ENCODE measurements around the gene RABAC1. TPM values are rescaled to one million over a fixed set of nuclear protein-coding genes. Genes with fewer than 3 reads are reported as not detected.

The RABAC1 gene
- polyA plus RNA-seq, 1 donor from 2014 or later, result 290 TPM

DNA sequence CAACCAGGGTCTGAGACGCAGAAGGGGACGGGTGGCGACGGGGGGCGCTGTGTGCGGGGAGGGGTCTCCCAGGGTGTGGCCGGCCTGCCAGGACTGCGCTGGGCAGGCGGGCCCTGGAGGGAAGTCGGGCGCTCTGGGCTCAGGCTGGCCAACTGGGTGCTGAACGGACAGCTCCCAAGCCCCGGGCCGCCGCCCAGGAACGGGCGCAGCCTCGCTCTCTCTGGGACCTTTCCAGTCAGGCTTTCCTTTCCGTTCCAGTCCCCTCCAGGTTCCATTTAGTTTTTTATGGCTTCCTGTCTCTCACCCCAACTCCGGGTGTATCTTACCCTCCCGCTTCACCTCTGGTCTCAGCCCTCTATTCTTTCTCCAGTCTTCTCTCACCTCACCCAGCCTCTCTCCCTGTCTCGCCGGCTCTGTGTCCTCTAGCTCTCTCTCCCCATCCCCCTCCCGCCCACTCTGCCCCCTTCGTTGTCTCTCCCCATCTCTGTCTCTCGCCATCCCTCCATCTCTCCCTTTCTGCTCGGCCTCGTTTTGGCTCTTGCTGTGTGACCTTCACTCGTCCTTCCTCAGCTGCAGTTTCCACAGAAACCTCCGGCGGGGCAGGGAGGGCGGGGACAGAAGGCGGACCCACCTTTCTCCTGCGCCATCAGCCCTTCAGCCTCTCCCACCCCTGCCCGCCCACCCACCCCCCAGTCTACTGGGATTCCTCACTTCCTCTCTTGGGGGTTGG lies 38.2 kb upstream of the RABAC1 start:
- peak overlapping the region; percentile 89 for H3K4me2 ChIP-seq (ENCODE audit: low read length)
- H3K9ac ChIP-seq (ENCODE audit: low read length), result peak overlapping the region; percentile 95
- H3K9me2 ChIP-seq (ENCODE audit: insufficient read depth, low read length), result no peaks in the 10 kb centered on the region
- peak overlapping the region; percentile 100 for H3K4me3 ChIP-seq (ENCODE audit: low read length)
- peaks cover 27% of the 10 kb centered on the region for H3K79me2 ChIP-seq (replicated peaks; ENCODE audit: insufficient read depth, low read length)
- no peaks in the 10 kb centered on the region for H3K9me3 ChIP-seq (ENCODE audit: low read length)
- H2AFZ ChIP-seq (ENCODE audit: low read depth, low read length), result no peak overlapping the region
- peak overlapping the region; percentile 99 for H3K27ac ChIP-seq (ENCODE audit: low read length)
- TF ChIP-seq POLR2AphosphoS5 (IDR thresholded peaks at IDR 0.05) (peak; percentile 3), SMC3 (conservative IDR thresholded peaks at IDR 0.05; ENCODE audit: poor library complexity) (no peak), REST (IDR thresholded peaks at IDR 0.05; ENCODE audit: borderline replicate concordance) (no peak), TAF1 (IDR thresholded peaks at IDR 0.05; ENCODE audit: low read depth) (no peak)
- H3K36me3 ChIP-seq (ENCODE audit: insufficient read depth, low read length), result no peaks in the 10 kb centered on the region
- peaks cover 9% of the 10 kb centered on the region for H3K27me3 ChIP-seq (ENCODE audit: insufficient read depth, low read depth, low read length)
- no peaks in the 10 kb centered on the region for H4K20me1 ChIP-seq (ENCODE audit: insufficient read depth)
- H3F3A ChIP-seq (ENCODE audit: insufficient read depth, low read length, poor library complexity, severe bottlenecking), result peaks cover 11% of the 10 kb centered on the region

DNA sequence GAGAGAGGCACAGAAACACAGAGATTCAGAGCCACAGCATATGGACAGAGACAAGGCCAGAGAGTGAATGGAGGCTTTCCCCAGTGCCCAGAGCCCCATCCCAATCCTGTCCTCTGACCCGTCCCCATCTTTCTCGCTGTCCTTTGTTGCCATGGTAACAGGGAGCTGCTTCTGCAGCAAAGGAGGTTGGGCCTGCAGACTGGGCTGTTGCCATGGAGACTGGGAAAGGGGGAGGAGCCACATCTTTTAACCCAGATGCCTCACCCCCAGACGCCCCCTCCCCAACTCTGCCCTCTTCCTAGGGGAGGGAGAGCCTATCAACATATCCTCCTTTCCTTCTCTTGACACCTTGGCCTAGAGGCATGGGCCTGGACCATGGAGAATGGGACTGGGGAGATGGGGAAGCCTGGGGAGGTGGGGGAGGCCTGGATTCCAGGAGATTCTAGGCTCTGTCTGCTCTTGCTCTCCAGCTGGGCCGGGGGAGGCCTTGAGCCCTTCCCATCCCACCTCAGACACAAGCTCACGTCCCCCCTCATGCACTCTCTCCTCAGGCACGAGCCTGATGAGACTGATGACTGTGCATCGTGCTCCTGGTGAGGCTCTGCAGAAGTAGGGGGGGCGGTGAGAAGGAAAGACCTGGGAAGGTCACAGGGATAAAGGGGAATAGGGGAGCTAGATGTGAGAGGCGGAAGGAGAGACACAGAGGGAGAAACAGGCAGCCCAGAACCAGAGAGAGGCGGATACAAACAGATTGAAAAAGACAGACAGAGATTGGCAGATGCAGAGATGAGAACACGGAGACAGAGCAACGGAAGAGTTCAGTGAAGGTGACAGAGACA lies 37.1 kb upstream of the RABAC1 start:
- Histone ChIP-seq H3K79me2 (replicated peaks; ENCODE audit: insufficient read depth, low read length) (peaks cover 35% of the 10 kb centered on the region), H3F3A (ENCODE audit: insufficient read depth, low read length, poor library complexity, severe bottlenecking) (peaks cover 11% of the 10 kb centered on the region), H3K9me2 (ENCODE audit: insufficient read depth, low read length) (no peaks in the 10 kb centered on the region), H2AFZ (ENCODE audit: low read depth, low read length) (no peak overlapping the region), H3K27ac (ENCODE audit: low read length) (peak overlapping the region; percentile 99), H3K4me3 (ENCODE audit: low read length) (peak overlapping the region; percentile 100), H3K27me3 (ENCODE audit: insufficient read depth, low read depth, low read length) (peaks cover 9% of the 10 kb centered on the region), H3K9ac (ENCODE audit: low read length) (peak overlapping the region; percentile 95), H3K4me2 (ENCODE audit: low read length) (peak overlapping the region; percentile 89), H3K36me3 (ENCODE audit: insufficient read depth, low read length) (no peaks in the 10 kb centered on the region), H4K20me1 (ENCODE audit: insufficient read depth) (peaks cover 2% of the 10 kb centered on the region), H3K9me3 (ENCODE audit: low read length) (no peaks in the 10 kb centered on the region)
- TF ChIP-seq RAD21 (conservative IDR thresholded peaks at IDR 0.05) (peak; percentile 10), MXI1 (conservative IDR thresholded peaks at IDR 0.05; ENCODE audit: poor library complexity, severe bottlenecking) (peak; percentile 70), EP300 (conservative IDR thresholded peaks at IDR 0.05; ENCODE audit: poor library complexity, severe bottlenecking) (peak; percentile 42), TAF1 (IDR thresholded peaks at IDR 0.05; ENCODE audit: low read depth) (no peak), EZH2 (IDR thresholded peaks at IDR 0.05; ENCODE audit: borderline replicate concordance, insufficient read depth, low read length, poor library complexity, severe bottlenecking) (no peak), SMC3 (conservative IDR thresholded peaks at IDR 0.05; ENCODE audit: poor library complexity) (no peak), REST (IDR thresholded peaks at IDR 0.05; ENCODE audit: borderline replicate concordance) (peak; percentile 83), POLR2AphosphoS5 (IDR thresholded peaks at IDR 0.05) (peak; percentile 85)
- TF ChIP-seq, protein P1, sequence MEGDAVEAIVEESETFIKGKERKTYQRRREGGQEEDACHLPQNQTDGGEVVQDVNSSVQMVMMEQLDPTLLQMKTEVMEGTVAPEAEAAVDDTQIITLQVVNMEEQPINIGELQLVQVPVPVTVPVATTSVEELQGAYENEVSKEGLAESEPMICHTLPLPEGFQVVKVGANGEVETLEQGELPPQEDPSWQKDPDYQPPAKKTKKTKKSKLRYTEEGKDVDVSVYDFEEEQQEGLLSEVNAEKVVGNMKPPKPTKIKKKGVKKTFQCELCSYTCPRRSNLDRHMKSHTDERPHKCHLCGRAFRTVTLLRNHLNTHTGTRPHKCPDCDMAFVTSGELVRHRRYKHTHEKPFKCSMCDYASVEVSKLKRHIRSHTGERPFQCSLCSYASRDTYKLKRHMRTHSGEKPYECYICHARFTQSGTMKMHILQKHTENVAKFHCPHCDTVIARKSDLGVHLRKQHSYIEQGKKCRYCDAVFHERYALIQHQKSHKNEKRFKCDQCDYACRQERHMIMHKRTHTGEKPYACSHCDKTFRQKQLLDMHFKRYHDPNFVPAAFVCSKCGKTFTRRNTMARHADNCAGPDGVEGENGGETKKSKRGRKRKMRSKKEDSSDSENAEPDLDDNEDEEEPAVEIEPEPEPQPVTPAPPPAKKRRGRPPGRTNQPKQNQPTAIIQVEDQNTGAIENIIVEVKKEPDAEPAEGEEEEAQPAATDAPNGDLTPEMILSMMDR (IDR thresholded peaks at IDR 0.05; ENCODE audit: poor library complexity, severe bottlenecking), result peak; percentile 18
